Sigmoid colon (tissue), 7 donors: ENCODE data around the gene KRTAP10-6. TPM values are rescaled to one million over a fixed set of nuclear protein-coding genes. Genes with fewer than 3 reads are reported as not detected.
"Not testable (repeated sequence)": the region's sequence is repeated elsewhere in the genome, so short reads cannot be mapped to it uniquely, and the experiment has no call there.

Experiments used
- DNase-seq: peaks from one replicate; pipeline ENCODE4 v3.0.0-alpha.2; 2019
- H3K27ac ChIP-seq, 4 donors: fragments of 200-600 bp; sonication (generic); one replicate each; pipeline ENCODE4 v1.5.1; 2016 to 2019; ENCODE audit warnings: mild to moderate bottlenecking in 1 of 4
- H3K27me3 ChIP-seq, 3 donors: fragments of 200-600 bp; sonication (generic); one replicate each; pipeline ENCODE4 v1.5.1; 2019; ENCODE audit warnings: mild to moderate bottlenecking in 1 of 3
- H3K36me3 ChIP-seq, 4 donors: fragments of 200-600 bp; sonication (generic); one replicate each; pipeline ENCODE4 v1.5.1; 2016 to 2019
- H3K4me1 ChIP-seq, 4 donors: fragments of 200-600 bp; sonication (generic); one replicate each; pipeline ENCODE4 v1.5.1; 2017 to 2019
- H3K4me3 ChIP-seq, 4 donors: fragments of 200-600 bp; sonication (generic); one replicate each; pipeline ENCODE4 v1.5.1; 2017 to 2019; ENCODE audit warnings: mild to moderate bottlenecking in 2 of 4, moderate library complexity in 1 of 4
- H3K9me3 ChIP-seq, 4 donors: fragments of 200-600 bp in 3 of 4; sonication (generic) in 3 of 4; one replicate each; pipeline versions ENCODE4 v1.5.1 to v1.6.1; 2013 to 2019
- CTCF ChIP-seq, 4 experiments: fragments of 450-650 bp in 3 of 4; fragments of 200-600 bp in 1 of 4; IDR thresholded peaks; one replicate each; pipeline ENCODE4 v1.5.1; 2016 to 2019; ENCODE audit warnings: antibody characterized with exemption in 4 of 4, mild to moderate bottlenecking in 3 of 4, moderate library complexity in 2 of 4
- EP300 ChIP-seq, 4 donors: sonication (generic); formaldehyde crosslinking; IDR thresholded peaks; one replicate each; pipeline ENCODE4 v1.6.1; 2017; ENCODE audit warnings: antibody characterized with exemption in 4 of 4
- POLR2A ChIP-seq, 2 donors: fragments of 450-650 bp; IDR thresholded peaks; one replicate each; pipeline ENCODE4 v1.6.1; 2016; ENCODE audit warnings: antibody characterized with exemption in 2 of 2, mild to moderate bottlenecking in 2 of 2, moderate library complexity in 2 of 2
- POLR2AphosphoS5 ChIP-seq, 4 donors: sonication (generic); formaldehyde crosslinking; IDR thresholded peaks; one replicate each; pipeline ENCODE4 v1.6.1; 2017; ENCODE audit warnings: antibody characterized with exemption in 4 of 4
- WGBS, 2 donors: extraction: QIAGEN DNeasy Blood & Tissue Kit; methylation state at CpG; one replicate each; pipeline ENCODE4 v1.1.7; 2013; 5-methylcytosine and 5-hydroxymethylcytosine counted together
- intact Hi-C: fragments of 100-400 bp; cut with DNase I; formaldehyde crosslinking; loops from one replicate; pipeline ENCODE4 v1.15.1; 2023
- polyA plus RNA-seq, 3 donors: library from polyadenylated mRNA; stranded (reverse); fragments of 200-250 nt; gene quantifications; one replicate each; pipeline ENCODE4 v1.2.3, GENCODE V29; 2013
- total RNA-seq, 4 donors: library from RNA; depleted of rRNA; stranded (reverse); fragments of >200 nt; gene quantifications; one replicate each; pipeline ENCODE4 v1.1.0, GENCODE V29; 2016
- donor health status: healthy with polysubstance abuse.
- donor health status: Bipolar disorder and iron deficiency.
- donor health status: healthy.

The KRTAP10-6 gene
- total and polyA plus RNA-seq, 7 donors, result not detected

- peaks cover 0 to 9% (median 0%) of the 10 kb centered on the region in 4 donors for H3K9me3 ChIP-seq
- no peak overlapping the region for H3K4me3 ChIP-seq
- peaks cover 0 to 7% (median 4%) of the 10 kb centered on the region in 4 donors for H3K4me1 ChIP-seq
- WGBS, 2 donors, result 53 to 70% methylated on average over 10 of the region's 10 CpGs
- TF ChIP-seq CTCF (IDR thresholded peaks at IDR 0.05) (no peak), EP300 (IDR thresholded peaks at IDR 0.05) (no peak), POLR2A (IDR thresholded peaks at IDR 0.05) (no peak), POLR2AphosphoS5 (IDR thresholded peaks at IDR 0.05) (no peak)
- H3K27me3 ChIP-seq, result peaks cover 0 to 37% (median 0%) of the 10 kb centered on the region in 3 donors
- H3K36me3 ChIP-seq, result no peaks in the 10 kb centered on the region
- DNase-seq, result no peak
- intact Hi-C loops, result no loop called here
- no peak overlapping the region for H3K27ac ChIP-seq
Observed at GRCh38 chr21:44550807-44551206, 41.5 kb downstream of the KRTAP10-6 start.

GRCh38 chr21:44550285-44550684 lies 42.0 kb downstream of the KRTAP10-6 start:
- H3K4me1 ChIP-seq, H3K4me3 ChIP-seq, H3K36me3 ChIP-seq, intact Hi-C loops, H3K27ac ChIP-seq, H3K9me3 ChIP-seq, DNase-seq: not testable (repeated sequence)
- WGBS, 2 donors, result 50 to 59% methylated on average over 17 of the region's 17 CpGs
- peaks cover 0 to 32% (median 0%) of the 10 kb centered on the region in 3 donors for H3K27me3 ChIP-seq

GRCh38 chr21:44549525-44550211 lies 42.6 kb downstream of the KRTAP10-6 start:
- Histone ChIP-seq H3K27me3 (peaks cover 0 to 30% (median 0%) of the 10 kb centered on the region in 3 donors), H3K36me3 (no peaks in the 10 kb centered on the region), H3K4me3 (no peak overlapping the region), H3K9me3 (peaks cover 0 to 9% (median 0%) of the 10 kb centered on the region in 4 donors), H3K27ac (no peak overlapping the region), H3K4me1 (peaks cover 0 to 7% (median 4%) of the 10 kb centered on the region in 4 donors)
- intact Hi-C loops, result no loop called here
- 70 to 71% methylated on average over 25 of the region's 25 CpGs for WGBS, 2 donors
- DNase-seq, result no peak
- TF ChIP-seq POLR2A (IDR thresholded peaks at IDR 0.05) (no peak), CTCF (IDR thresholded peaks at IDR 0.05) (no peak), EP300 (IDR thresholded peaks at IDR 0.05) (no peak), POLR2AphosphoS5 (IDR thresholded peaks at IDR 0.05) (no peak)

GRCh38 chr21:44548922-44549321 lies 43.4 kb downstream of the KRTAP10-6 start:
- H3K36me3 ChIP-seq, result no peaks in the 10 kb centered on the region
- H3K27me3 ChIP-seq, result peaks cover 0 to 30% (median 0%) of the 10 kb centered on the region in 3 donors
- intact Hi-C loops, result no loop called here
- no peak overlapping the region for H3K27ac ChIP-seq
- no peak overlapping the region for H3K4me3 ChIP-seq
- H3K9me3 ChIP-seq, result peaks cover 0 to 6% (median 0%) of the 10 kb centered on the region in 4 donors
- TF ChIP-seq CTCF (IDR thresholded peaks at IDR 0.05), result no peak
- no peak for TF ChIP-seq POLR2A (IDR thresholded peaks at IDR 0.05)
- no peak for TF ChIP-seq POLR2AphosphoS5 (IDR thresholded peaks at IDR 0.05)
- no peak for TF ChIP-seq EP300 (IDR thresholded peaks at IDR 0.05)
- peaks cover 0 to 7% (median 4%) of the 10 kb centered on the region in 4 donors for H3K4me1 ChIP-seq
- DNase-seq, result no peak
- 36 to 42% methylated on average over 14 of the region's 14 CpGs for WGBS, 2 donors

GRCh38 chr21:44548381-44548780 lies 43.9 kb downstream of the KRTAP10-6 start:
- Histone ChIP-seq H3K9me3 (peaks cover 0 to 8% (median 0%) of the 10 kb centered on the region in 4 donors), H3K36me3 (no peaks in the 10 kb centered on the region), H3K4me3 (no peak overlapping the region), H3K27ac (no peak overlapping the region), H3K27me3 (peaks cover 0 to 30% (median 0%) of the 10 kb centered on the region in 3 donors), H3K4me1 (peaks cover 0 to 7% (median 4%) of the 10 kb centered on the region in 4 donors)
- intact Hi-C loops, result no loop called here
- TF ChIP-seq POLR2A (IDR thresholded peaks at IDR 0.05) (no peak), EP300 (IDR thresholded peaks at IDR 0.05) (no peak), POLR2AphosphoS5 (IDR thresholded peaks at IDR 0.05) (no peak), CTCF (IDR thresholded peaks at IDR 0.05) (no peak)
- DNase-seq, result no peak
- 76 to 81% methylated on average over 13 of the region's 13 CpGs for WGBS, 2 donors
